ENCODE results near the gene MARVELD3.

GRCh38 chr16:71671165-71671564, 45.2 kb downstream of the MARVELD3 start:
- TF ChIP-seq POLR2A (IDR thresholded peaks at IDR 0.05) (no peak), CTCF (IDR thresholded peaks at IDR 0.05 in 4 of 5, conservative IDR thresholded peaks at IDR 0.05 in 1 of 5) (no peak)

Measured in gastrocnemius medialis (tissue), 4 donors.